ENCODE data around the gene ATP5F1B. TPM values are rescaled to one million over a fixed set of nuclear protein-coding genes. Genes with fewer than 3 reads are reported as not detected.

ATP5F1B gene
- total and polyA plus RNA-seq, 10 donors = 223 to 375 (median 331) TPM

DNA sequence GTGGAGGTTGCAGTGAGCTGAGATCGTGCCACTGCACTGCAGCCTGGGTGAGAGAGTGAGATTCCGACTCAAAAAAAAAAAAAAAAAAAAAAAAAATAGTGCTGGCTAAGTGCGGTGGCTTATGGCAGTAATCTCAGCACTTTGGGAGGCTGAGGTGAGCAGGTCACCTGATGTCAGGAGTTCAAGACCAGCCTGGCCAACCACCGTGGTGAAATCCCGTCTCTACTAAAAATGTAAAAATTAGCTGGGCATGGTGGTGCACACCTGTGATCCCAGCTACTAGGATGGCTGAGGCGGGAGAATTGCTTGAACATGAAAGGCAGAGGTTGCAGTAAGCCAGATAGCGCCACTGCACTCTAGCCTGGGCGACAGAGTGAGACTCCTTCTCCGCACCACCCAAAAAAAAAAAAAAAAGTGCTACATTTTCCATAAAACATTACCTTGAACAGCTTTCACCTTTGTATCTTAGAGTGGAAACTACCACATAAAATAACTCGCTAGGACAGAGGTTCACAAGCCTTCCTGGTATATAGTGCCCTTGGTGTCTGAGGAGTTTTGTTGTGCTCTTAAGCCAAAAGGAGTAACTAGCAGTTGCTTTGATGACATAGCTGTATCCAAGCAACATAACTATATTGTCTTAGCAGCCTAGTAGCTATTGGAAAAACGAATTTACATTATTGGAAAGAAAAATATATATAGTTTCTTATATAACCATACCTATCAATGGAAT, 31.2 kb upstream of the ATP5F1B start:
- no peaks in the 10 kb centered on the region for H3K27me3 ChIP-seq (replicated peaks in 1 of 7)
- H3K9me3 ChIP-seq = no peaks in the 10 kb centered on the region
- DNase-seq = peak; percentile 20
- TF ChIP-seq, protein P1, sequence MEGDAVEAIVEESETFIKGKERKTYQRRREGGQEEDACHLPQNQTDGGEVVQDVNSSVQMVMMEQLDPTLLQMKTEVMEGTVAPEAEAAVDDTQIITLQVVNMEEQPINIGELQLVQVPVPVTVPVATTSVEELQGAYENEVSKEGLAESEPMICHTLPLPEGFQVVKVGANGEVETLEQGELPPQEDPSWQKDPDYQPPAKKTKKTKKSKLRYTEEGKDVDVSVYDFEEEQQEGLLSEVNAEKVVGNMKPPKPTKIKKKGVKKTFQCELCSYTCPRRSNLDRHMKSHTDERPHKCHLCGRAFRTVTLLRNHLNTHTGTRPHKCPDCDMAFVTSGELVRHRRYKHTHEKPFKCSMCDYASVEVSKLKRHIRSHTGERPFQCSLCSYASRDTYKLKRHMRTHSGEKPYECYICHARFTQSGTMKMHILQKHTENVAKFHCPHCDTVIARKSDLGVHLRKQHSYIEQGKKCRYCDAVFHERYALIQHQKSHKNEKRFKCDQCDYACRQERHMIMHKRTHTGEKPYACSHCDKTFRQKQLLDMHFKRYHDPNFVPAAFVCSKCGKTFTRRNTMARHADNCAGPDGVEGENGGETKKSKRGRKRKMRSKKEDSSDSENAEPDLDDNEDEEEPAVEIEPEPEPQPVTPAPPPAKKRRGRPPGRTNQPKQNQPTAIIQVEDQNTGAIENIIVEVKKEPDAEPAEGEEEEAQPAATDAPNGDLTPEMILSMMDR (IDR thresholded peaks at IDR 0.05 in 8 of 11, conservative IDR thresholded peaks at IDR 0.05 in 3 of 11) = no peak
- TF ChIP-seq POLR2A (IDR thresholded peaks at IDR 0.05) (no peak), POLR2AphosphoS5 (IDR thresholded peaks at IDR 0.05) (no peak)
- H3K36me3 ChIP-seq = peaks cover 0 to 65% (median 18%) of the 10 kb centered on the region in 6 donors
- 73 to 83% (median 80%) methylated on average over 11 of the region's 11 CpGs for WGBS, 5 donors
- no peak overlapping the region for H3K4me3 ChIP-seq
- intact Hi-C loops (cut with DNase I; ENCODE audit: low total_unique reads) = no loop called here
- peak overlapping the region in 1 of 8 donors; percentile 12 for H3K27ac ChIP-seq
- peaks cover 32 to 94% (median 74%) of the 10 kb centered on the region in 6 donors for H3K4me1 ChIP-seq

DNA sequence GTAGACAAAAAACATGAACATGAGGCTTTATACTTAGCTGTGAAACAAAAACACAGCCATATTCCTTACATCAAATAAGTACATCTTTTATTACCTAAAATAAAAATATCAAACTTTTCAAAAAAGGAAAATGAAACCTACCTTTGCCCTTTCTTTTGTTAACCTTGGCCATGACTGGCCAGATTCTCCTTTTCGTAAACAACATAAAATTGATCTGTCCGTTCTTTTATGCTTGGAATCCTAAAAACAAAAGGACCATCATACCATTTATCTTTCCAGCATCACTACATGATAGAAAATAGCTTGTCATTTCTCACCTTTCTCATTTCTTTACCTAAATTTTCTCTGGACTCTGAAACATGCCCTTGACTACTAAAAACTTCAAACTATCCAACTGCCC, 25.8 kb upstream of the ATP5F1B start:
- no peaks in the 10 kb centered on the region for H3K27me3 ChIP-seq (replicated peaks in 1 of 7)
- TF ChIP-seq POLR2A (IDR thresholded peaks at IDR 0.05) = no peak
- no peak for TF ChIP-seq POLR2AphosphoS5 (IDR thresholded peaks at IDR 0.05)
- TF ChIP-seq, protein P1 (IDR thresholded peaks at IDR 0.05 in 8 of 11, conservative IDR thresholded peaks at IDR 0.05 in 3 of 11) = no peak
- 82 to 97% (median 90%) methylated on average over 2 of the region's 2 CpGs for WGBS, 5 donors

DNA sequence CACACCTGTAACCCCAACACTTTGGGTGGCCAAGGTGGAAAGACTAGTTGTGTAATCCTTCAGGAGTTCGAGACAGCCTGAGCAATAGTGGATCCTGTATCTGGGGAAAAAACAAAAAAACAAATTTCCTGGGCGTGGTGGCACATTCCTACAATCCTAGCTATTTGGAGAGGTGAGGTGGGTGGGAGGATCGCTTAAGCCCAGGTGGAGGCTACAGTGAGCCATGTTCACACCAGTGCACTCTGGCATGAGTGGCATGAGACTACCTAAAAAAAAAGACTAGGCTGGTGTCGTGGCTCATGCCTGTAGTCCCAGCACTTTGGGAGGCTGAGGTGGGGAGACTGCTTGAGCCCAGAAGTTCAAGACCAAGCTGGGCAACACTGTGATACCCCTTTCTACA, 25.1 kb upstream of the ATP5F1B start:
- peaks cover 5 to 85% (median 66%) of the 10 kb centered on the region in 6 donors for H3K36me3 ChIP-seq
- DNase-seq = no peak
- TF ChIP-seq POLR2A (IDR thresholded peaks at IDR 0.05) (no peak), POLR2AphosphoS5 (IDR thresholded peaks at IDR 0.05) (no peak)
- TF ChIP-seq, protein P1 (IDR thresholded peaks at IDR 0.05 in 8 of 11, conservative IDR thresholded peaks at IDR 0.05 in 3 of 11) = no peak
- no peaks in the 10 kb centered on the region for H3K27me3 ChIP-seq (replicated peaks in 1 of 7)
- intact Hi-C loops (cut with DNase I; ENCODE audit: low total_unique reads) = no loop called here
- H3K27ac ChIP-seq = no peak overlapping the region
- no peak overlapping the region for H3K4me3 ChIP-seq
- WGBS, 5 donors = 84 to 93% (median 91%) methylated on average over 4 of the region's 4 CpGs
- H3K4me1 ChIP-seq = peaks cover 5 to 58% (median 31%) of the 10 kb centered on the region in 6 donors
- H3K9me3 ChIP-seq = no peaks in the 10 kb centered on the region

More for the DNA sequence above, 25.8 kb upstream of the ATP5F1B start:
- H3K9me3 ChIP-seq = no peaks in the 10 kb centered on the region
- H3K4me1 ChIP-seq = peaks cover 11 to 66% (median 34%) of the 10 kb centered on the region in 6 donors
- H3K36me3 ChIP-seq = peaks cover 3 to 78% (median 58%) of the 10 kb centered on the region in 6 donors
- no peak overlapping the region for H3K4me3 ChIP-seq
- H3K27ac ChIP-seq = no peak overlapping the region
- no peak for DNase-seq
- intact Hi-C loops (cut with DNase I; ENCODE audit: low total_unique reads) = no loop called here

DNA sequence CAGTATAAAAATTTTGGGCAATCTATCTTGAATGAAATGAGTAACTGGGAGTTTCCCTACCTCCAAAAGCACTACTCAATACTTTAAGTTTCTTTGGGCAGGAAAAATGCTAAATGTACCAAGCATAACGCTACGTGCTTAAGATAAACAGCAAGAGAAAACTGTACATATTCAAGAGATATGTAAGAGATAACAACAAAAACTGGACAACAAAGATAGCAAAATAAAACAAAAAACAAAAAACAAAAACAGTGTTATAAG, 22.3 kb upstream of the ATP5F1B start:
- Histone ChIP-seq H3K4me3 (no peak overlapping the region), H3K27me3 (replicated peaks in 1 of 7) (no peaks in the 10 kb centered on the region), H3K4me1 (peaks cover 0 to 36% (median 17%) of the 10 kb centered on the region in 6 donors), H3K9me3 (no peaks in the 10 kb centered on the region), H3K27ac (no peak overlapping the region), H3K36me3 (peaks cover 5 to 100% (median 91%) of the 10 kb centered on the region in 6 donors)
- TF ChIP-seq POLR2AphosphoS5 (IDR thresholded peaks at IDR 0.05) = no peak
- TF ChIP-seq POLR2A (IDR thresholded peaks at IDR 0.05) = no peak
- TF ChIP-seq, protein P1 (IDR thresholded peaks at IDR 0.05 in 8 of 11, conservative IDR thresholded peaks at IDR 0.05 in 3 of 11) = no peak
- WGBS, 5 donors = 77 to 89% (median 87%) methylated on average over 2 of the region's 2 CpGs
- DNase-seq = no peak
- intact Hi-C loops (cut with DNase I; ENCODE audit: low total_unique reads) = no loop called here

All from spleen (tissue), 11 donors.